Neuronal stem cell (in vitro differentiated cells): ENCODE data around the gene PSEN2.

Experiments used
- DNase-seq: peaks from one replicate; pipeline ENCODE4 v3.0.0-alpha.2; 2013; ENCODE audit warnings: low spot score
- H2AFZ ChIP-seq: one replicate; pipeline ENCODE4 v1.6.1; 2013; ENCODE audit warnings: mild to moderate bottlenecking, low read length, inconsistent platforms
- H2AK5ac ChIP-seq: 2 replicates; pipeline ENCODE4 v1.6.1; 2013; ENCODE audit warnings: low read depth, mild to moderate bottlenecking, inconsistent platforms, low read length, moderate library complexity, mixed read lengths
- H2BK120ac ChIP-seq: 2 replicates; pipeline ENCODE4 v1.6.1; 2013; ENCODE audit warnings: low read depth, mild to moderate bottlenecking, inconsistent platforms, low read length, moderate library complexity, mixed read lengths
- H2BK12ac ChIP-seq: one replicate; pipeline ENCODE4 v1.6.1; 2013; ENCODE audit warnings: low read length, inconsistent platforms
- H2BK15ac ChIP-seq: 2 replicates; pipeline ENCODE4 v1.6.1; 2013; ENCODE audit warnings: mild to moderate bottlenecking, low read length, inconsistent platforms, mixed read lengths
- H2BK5ac ChIP-seq: one replicate; pipeline ENCODE4 v1.6.1; 2013; ENCODE audit warnings: inconsistent platforms, mild to moderate bottlenecking, low read length, moderate library complexity
- H3K14ac ChIP-seq: one replicate; pipeline ENCODE4 v1.6.1; 2013; ENCODE audit warnings: low read length, inconsistent platforms
- H3K18ac ChIP-seq: 2 replicates; pipeline ENCODE4 v1.6.1; 2013; ENCODE audit warnings: low read length, inconsistent platforms
- H3K23ac ChIP-seq: 2 replicates; pipeline ENCODE4 v1.6.1; 2013; ENCODE audit warnings: low read depth, mild to moderate bottlenecking, mixed read lengths, low read length, inconsistent platforms; ENCODE audit not compliant: poor library complexity
- H3K27ac ChIP-seq: replicated peaks from 3 replicates; pipeline ENCODE4 v1.5.1; 2013; ENCODE audit warnings: low read length, inconsistent platforms
- H3K27me3 ChIP-seq, 3 experiments: 2 replicates each; pipeline ENCODE4 v1.6.1; 2013; ENCODE audit warnings: low read length in 3 of 3, mild to moderate bottlenecking in 2 of 3, inconsistent platforms in 1 of 3, low read depth in 1 of 3, mixed read lengths in 1 of 3, moderate library complexity in 1 of 3; ENCODE audit not compliant: control insufficient read depth in 3 of 3, insufficient read depth in 3 of 3
- H3K36me3 ChIP-seq, 2 donors: replicated peaks in 1 of 2; 2 replicates each; pipeline ENCODE4 v1.6.1; 2013; ENCODE audit warnings: low read length in 2 of 2; ENCODE audit not compliant: control insufficient read depth in 2 of 2, insufficient read depth in 2 of 2
- H3K4ac ChIP-seq: 2 replicates; pipeline ENCODE4 v1.6.1; 2013; ENCODE audit warnings: inconsistent platforms, mild to moderate bottlenecking, low read length, moderate library complexity
- H3K4me1 ChIP-seq, 2 donors: 1 replicate in 1 of 2; 2 replicates in 1 of 2; pipeline ENCODE4 v1.6.1; 2013; ENCODE audit warnings: low read length in 2 of 2, low read depth in 1 of 2; ENCODE audit not compliant: control insufficient read depth in 2 of 2, insufficient read depth in 1 of 2
- H3K4me2 ChIP-seq: one replicate; pipeline ENCODE4 v1.6.1; 2013; ENCODE audit warnings: mild to moderate bottlenecking, low read length, inconsistent platforms; ENCODE audit not compliant: insufficient read depth, poor library complexity, severe bottlenecking
- H3K4me3 ChIP-seq, 2 donors: 2 replicates each; pipeline ENCODE4 v1.5.1; 2013; ENCODE audit warnings: low read length in 2 of 2, mild to moderate bottlenecking in 2 of 2, inconsistent platforms in 1 of 2, moderate library complexity in 1 of 2
- H3K79me1 ChIP-seq: one replicate; pipeline ENCODE4 v1.6.1; 2013; ENCODE audit warnings: low read depth, mild to moderate bottlenecking, inconsistent platforms, low read length, moderate library complexity
- H3K9ac ChIP-seq: one replicate; pipeline ENCODE4 v1.6.1; 2013; ENCODE audit warnings: mild to moderate bottlenecking, low read depth, low read length, inconsistent platforms; ENCODE audit not compliant: poor library complexity
- H3K9me3 ChIP-seq, 2 donors: replicated peaks in 1 of 2; 2 replicates each; pipeline versions ENCODE3 to v1.6.1; 2013; ENCODE audit warnings: low read length in 2 of 2, mild to moderate bottlenecking in 2 of 2, inconsistent platforms in 1 of 2, low read depth in 1 of 2, mixed read lengths in 1 of 2, moderate library complexity in 1 of 2; ENCODE audit not compliant: control insufficient read depth in 2 of 2, insufficient read depth in 1 of 2
- H4K8ac ChIP-seq: one replicate; pipeline ENCODE4 v1.6.1; 2013; ENCODE audit warnings: low read depth, mild to moderate bottlenecking, inconsistent platforms, low read length, moderate library complexity
- H4K91ac ChIP-seq: one replicate; pipeline ENCODE4 v1.6.1; 2013; ENCODE audit warnings: low read length, low read depth, mild to moderate bottlenecking, inconsistent platforms; ENCODE audit not compliant: poor library complexity
- WGBS, 2 donors: extraction: QIAGEN DNeasy Blood & Tissue Kit; methylation state at CpG; one replicate each; pipeline ENCODE4 v1.1.7; 2013; ENCODE audit warnings: missing lambda C conversion rate in 2 of 2, mixed read lengths in 1 of 2; ENCODE audit not compliant: insufficient read length in 2 of 2, insufficient replicate concordance in 1 of 2; ENCODE audit errors: extremely low coverage in 2 of 2; 5-methylcytosine and 5-hydroxymethylcytosine counted together

Gene PSEN2

GRCh38 chr1:226868726-226869125 is 1.7 kb upstream of the PSEN2 start:
- Histone ChIP-seq H2BK12ac (no peak overlapping the region), H3K36me3 (no peaks in the 10 kb centered on the region), H2AFZ (no peak overlapping the region), H3K4me3 (no peak overlapping the region), H2BK15ac (no peak overlapping the region), H3K9me3 (peaks cover 0 to 3% of the 10 kb centered on the region in 2 donors), H2BK120ac (no peak overlapping the region), H3K4me1 (peaks cover 7 to 10% of the 10 kb centered on the region in 2 donors), H3K14ac (no peak overlapping the region), H2BK5ac (no peak overlapping the region), H3K4me2 (no peak overlapping the region), H3K23ac (no peak overlapping the region), H3K18ac (no peak overlapping the region), H4K91ac (no peak overlapping the region), H3K4ac (no peak overlapping the region), H3K79me1 (no peaks in the 10 kb centered on the region), H3K27me3 (peaks cover 0 to 16% (median 3%) of the 10 kb centered on the region in 3 experiments), H4K8ac (no peak overlapping the region), H3K27ac (no peak overlapping the region), H2AK5ac (no peak overlapping the region), H3K9ac (no peak overlapping the region)
- no peak for DNase-seq
- WGBS, 2 donors, result no CpG with 5 or more reads among the region's 1 CpG

GRCh38 chr1:226870026-226870400 is 403 bp upstream of the PSEN2 start:
- no peak overlapping the region for H3K4ac ChIP-seq
- H3K9me3 ChIP-seq, result peaks cover 0 to 3% of the 10 kb centered on the region in 2 donors
- peak overlapping the region; percentile 11 for H3K23ac ChIP-seq
- no CpG with 5 or more reads among the region's 7 CpGs for WGBS, 2 donors
- no peak overlapping the region for H4K8ac ChIP-seq
- H3K9ac ChIP-seq, result peak overlapping the region; percentile 87
- peak overlapping the region; percentile 99 for H2AFZ ChIP-seq
- DNase-seq, result no peak
- no peak overlapping the region for H2BK15ac ChIP-seq
- H3K4me3 ChIP-seq, result peak overlapping the region; percentile 62 to 98
- peaks cover 7 to 10% of the 10 kb centered on the region in 2 donors for H3K4me1 ChIP-seq
- peak overlapping the region; percentile 90 for H3K4me2 ChIP-seq
- H3K27me3 ChIP-seq, result peaks cover 0 to 16% (median 3%) of the 10 kb centered on the region in 3 experiments
- no peak overlapping the region for H2BK12ac ChIP-seq
- H3K36me3 ChIP-seq, result no peaks in the 10 kb centered on the region
- no peak overlapping the region for H2AK5ac ChIP-seq
- H4K91ac ChIP-seq, result no peak overlapping the region
- H2BK120ac ChIP-seq, result no peak overlapping the region
- H3K79me1 ChIP-seq, result no peaks in the 10 kb centered on the region
- no peak overlapping the region for H2BK5ac ChIP-seq
- no peak overlapping the region for H3K27ac ChIP-seq
- H3K14ac ChIP-seq, result no peak overlapping the region
- H3K18ac ChIP-seq, result peak overlapping the region; percentile 84

GRCh38 chr1:226871636-226872327 is 1.4 kb downstream of the PSEN2 start:
- Histone ChIP-seq H3K23ac (no peak overlapping the region), H3K4ac (no peak overlapping the region), H3K27me3 (peaks cover 0 to 13% (median 3%) of the 10 kb centered on the region in 3 experiments), H3K14ac (no peak overlapping the region), H3K79me1 (no peaks in the 10 kb centered on the region), H3K27ac (no peak overlapping the region), H2AFZ (peak overlapping the region; percentile 99), H2BK5ac (no peak overlapping the region), H3K36me3 (peaks cover under 1 to 5% of the 10 kb centered on the region in 2 donors), H3K18ac (no peak overlapping the region), H3K4me1 (peaks cover 7 to 14% of the 10 kb centered on the region in 2 donors), H3K4me3 (peak overlapping the region in 1 of 2 donors; percentile 62), H3K9me3 (peaks cover 0 to 3% of the 10 kb centered on the region in 2 donors), H4K8ac (no peak overlapping the region), H4K91ac (no peak overlapping the region), H2BK12ac (no peak overlapping the region), H2BK120ac (no peak overlapping the region), H3K4me2 (no peak overlapping the region), H2AK5ac (peak overlapping the region; percentile 77), H2BK15ac (no peak overlapping the region), H3K9ac (no peak overlapping the region)
- no CpG with 5 or more reads among the region's 14 CpGs for WGBS, 2 donors
- DNase-seq, result no peak

GRCh38 chr1:226872437-226872836 is 2.0 kb downstream of the PSEN2 start:
- no peak overlapping the region for H3K27ac ChIP-seq
- H2BK12ac ChIP-seq, result no peak overlapping the region
- no peak overlapping the region for H2BK120ac ChIP-seq
- no peak overlapping the region for H3K9ac ChIP-seq
- no peak overlapping the region for H3K18ac ChIP-seq
- no peak overlapping the region for H3K4me3 ChIP-seq
- no peak for DNase-seq
- no peak overlapping the region for H3K14ac ChIP-seq
- H3K36me3 ChIP-seq, result peaks cover 2 to 6% of the 10 kb centered on the region in 2 donors
- no peaks in the 10 kb centered on the region for H3K79me1 ChIP-seq
- H4K91ac ChIP-seq, result no peak overlapping the region
- H3K23ac ChIP-seq, result no peak overlapping the region
- no peak overlapping the region for H2AK5ac ChIP-seq
- no peak overlapping the region for H4K8ac ChIP-seq
- no peak overlapping the region for H2BK5ac ChIP-seq
- peaks cover 0 to 3% of the 10 kb centered on the region in 2 donors for H3K9me3 ChIP-seq
- no peak overlapping the region for H3K4ac ChIP-seq
- H2AFZ ChIP-seq, result no peak overlapping the region
- H3K4me2 ChIP-seq, result no peak overlapping the region
- H3K27me3 ChIP-seq, result peaks cover 0 to 13% (median 3%) of the 10 kb centered on the region in 3 experiments
- peaks cover 7 to 14% of the 10 kb centered on the region in 2 donors for H3K4me1 ChIP-seq
- no CpG with 5 or more reads among the region's 7 CpGs for WGBS, 2 donors
- no peak overlapping the region for H2BK15ac ChIP-seq
